Activated CD8-positive, alpha-beta memory T cell treated with anti-CD3 and anti-CD28 coated beads, Interleukin-2, amount 50 U/mL, for 24 hours (primary cell): ENCODE results near the gene TGM3.

ENCODE experiments used
- DNase-seq: peaks from one replicate; pipeline ENCODE4 v3.0.0-alpha.2; 2020; ENCODE audit errors: extremely low read depth

The TGM3 gene

GRCh38 chr20:2307136-2307535 lies 11.3 kb downstream of the TGM3 start:
- DNase-seq = no peak

- no peak for DNase-seq
These were observed 15.5 kb downstream of the TGM3 start for GRCh38 chr20:2311329-2311728.

- no peak for DNase-seq
These were observed 17.1 kb downstream of the TGM3 start for GRCh38 chr20:2312876-2313275.

GRCh38 chr20:2313316-2313715 lies 17.5 kb downstream of the TGM3 start:
- DNase-seq = no peak

- DNase-seq = no peak
These were observed 19.1 kb downstream of the TGM3 start for GRCh38 chr20:2314759-2315439.

- DNase-seq = no peak
These were observed 19.6 kb downstream of the TGM3 start for GRCh38 chr20:2315440-2315778.

GRCh38 chr20:2316847-2317495 lies 21.2 kb downstream of the TGM3 start:
- DNase-seq = no peak

GRCh38 chr20:2320813-2321658 lies 25.2 kb downstream of the TGM3 start:
- DNase-seq = no peak

GRCh38 chr20:2323051-2323450 lies 27.2 kb downstream of the TGM3 start:
- DNase-seq = no peak

GRCh38 chr20:2326046-2326445 lies 30.2 kb downstream of the TGM3 start:
- no peak for DNase-seq

- DNase-seq = no peak
These were observed 32.1 kb downstream of the TGM3 start for GRCh38 chr20:2327620-2328555.

- DNase-seq = no peak
These were observed 33.5 kb downstream of the TGM3 start for GRCh38 chr20:2329286-2329685.

- no peak for DNase-seq
These were observed 34.4 kb downstream of the TGM3 start for GRCh38 chr20:2330090-2330695.

GRCh38 chr20:2331106-2331505 lies 35.3 kb downstream of the TGM3 start:
- no peak for DNase-seq

- no peak for DNase-seq
These were observed 36.2 kb downstream of the TGM3 start for GRCh38 chr20:2331901-2332565.

GRCh38 chr20:2332711-2333110 lies 36.9 kb downstream of the TGM3 start:
- no peak for DNase-seq

- no peak for DNase-seq
These were observed 38.0 kb downstream of the TGM3 start for GRCh38 chr20:2333821-2334220.

- DNase-seq = no peak
These were observed 39.5 kb downstream of the TGM3 start for GRCh38 chr20:2335096-2335870.

GRCh38 chr20:2336471-2336870 lies 40.7 kb downstream of the TGM3 start:
- DNase-seq = no peak

GRCh38 chr20:2337142-2337541 lies 41.3 kb downstream of the TGM3 start:
- DNase-seq = no peak
